NCI-H524 (cell line): ENCODE data around the gene SLC38A10.

Source experiments
- DNase-seq, 2 experiments: peaks; one replicate each; lab custom pipeline; 2025; lab: John Stamatoyannopoulos, UW

SLC38A10 gene

GRCh38 chr17:81331527-81332043 is 36.5 kb upstream of the SLC38A10 start:
- DNase-seq = peak in 1 of 2 experiments; percentile 78

GRCh38 chr17:81330884-81331245 is 35.8 kb upstream of the SLC38A10 start:
- DNase-seq = no peak

- no peak for DNase-seq
Observed at GRCh38 chr17:81329927-81330883, 35.1 kb upstream of the SLC38A10 start.

GRCh38 chr17:81328978-81329926 is 34.1 kb upstream of the SLC38A10 start:
- peak; percentile 56 to 91 for DNase-seq

GRCh38 chr17:81328489-81328888 is 33.4 kb upstream of the SLC38A10 start:
- DNase-seq = no peak

GRCh38 chr17:81325714-81326358 is 30.7 kb upstream of the SLC38A10 start:
- no peak for DNase-seq

GRCh38 chr17:81324851-81325713 is 30.0 kb upstream of the SLC38A10 start:
- peak; percentile 91 to 98 for DNase-seq

GRCh38 chr17:81324177-81324850 is 29.2 kb upstream of the SLC38A10 start:
- DNase-seq = no peak

- DNase-seq = no peak
Observed at GRCh38 chr17:81323411-81323868, 28.3 kb upstream of the SLC38A10 start.

GRCh38 chr17:81323083-81323369 is 27.9 kb upstream of the SLC38A10 start:
- DNase-seq = no peak

- DNase-seq = peak in 1 of 2 experiments; percentile 70
Observed at GRCh38 chr17:81322271-81323082, 27.4 kb upstream of the SLC38A10 start.

GRCh38 chr17:81317961-81318605 is 23.0 kb upstream of the SLC38A10 start:
- DNase-seq = no peak

- no peak for DNase-seq
Observed at GRCh38 chr17:81317530-81317821, 22.4 kb upstream of the SLC38A10 start.

- no peak for DNase-seq
Observed at GRCh38 chr17:81315885-81316391, 20.8 kb upstream of the SLC38A10 start.

GRCh38 chr17:81315129-81315884 is 20.2 kb upstream of the SLC38A10 start:
- no peak for DNase-seq

GRCh38 chr17:81314398-81315081 is 19.4 kb upstream of the SLC38A10 start:
- DNase-seq = no peak

- peak in 1 of 2 experiments; percentile 40 for DNase-seq
Observed at GRCh38 chr17:81313776-81314397, 18.8 kb upstream of the SLC38A10 start.
